Gastroesophageal sphincter (tissue), 3 donors: ENCODE results near the gene ZBED3.

Experiments used
- CTCF ChIP-seq, 4 experiments: fragments of 200-600 bp in 2 of 4; fragments of 450-650 bp in 2 of 4; sonication (generic) in 1 of 4; IDR thresholded peaks; one replicate each; pipeline ENCODE4 v1.5.1; 2017 to 2019; ENCODE audit warnings: antibody characterized with exemption in 4 of 4, mild to moderate bottlenecking in 2 of 4, moderate library complexity in 2 of 4
- EP300 ChIP-seq: sonication (generic); formaldehyde crosslinking; IDR thresholded peaks from one replicate; pipeline ENCODE4 v1.6.1; 2017; ENCODE audit warnings: antibody characterized with exemption, mild to moderate bottlenecking
- POLR2A ChIP-seq, 2 donors: fragments of 450-650 bp; IDR thresholded peaks; one replicate each; pipeline ENCODE4 v1.6.1; 2017; ENCODE audit warnings: antibody characterized with exemption in 2 of 2, mild to moderate bottlenecking in 2 of 2, moderate library complexity in 1 of 2
- POLR2AphosphoS5 ChIP-seq: sonication (generic); formaldehyde crosslinking; IDR thresholded peaks from one replicate; pipeline ENCODE4 v1.6.1; 2017; ENCODE audit warnings: antibody characterized with exemption

- TF ChIP-seq CTCF (IDR thresholded peaks at IDR 0.05) (no peak), POLR2A (IDR thresholded peaks at IDR 0.05) (no peak), POLR2AphosphoS5 (no peak), EP300 (no peak)
Measured at GRCh38 chr5:77103457-77103856, 16.4 kb upstream of the ZBED3 start.
